HepG2 (cell line): ENCODE data around the gene MSS51. TPM values are rescaled to one million over a fixed set of nuclear protein-coding genes. Genes with fewer than 3 reads are reported as not detected.

Experiments used
- CSRNP1 ChIP-seq: sonication (generic); formaldehyde crosslinking; IDR thresholded peaks from 2 replicates; pipeline ENCODE4 v1.8.1; 2023; ENCODE audit warnings: mild to moderate bottlenecking, missing genetic modification reagents
- EP300 ChIP-seq, 3 experiments: sonication (generic) in 1 of 3; formaldehyde crosslinking in 1 of 3; IDR thresholded peaks; 2 replicates each; pipeline versions ENCODE4 v1.5.1 to v1.6.1; 2011 to 2020; ENCODE audit warnings: low read depth in 2 of 3, low read length in 2 of 3, borderline replicate concordance in 1 of 3, improper control_type of control experiment in 1 of 3, mild to moderate bottlenecking in 1 of 3, missing genetic modification reagents in 1 of 3, moderate library complexity in 1 of 3
- FLYWCH1 ChIP-seq: sonication (generic); formaldehyde crosslinking; IDR thresholded peaks from 2 replicates; pipeline ENCODE4 v1.8.1; 2023; ENCODE audit warnings: mild to moderate bottlenecking, missing genetic modification reagents
- HMG20A ChIP-seq: IDR thresholded peaks from 2 replicates; pipeline ENCODE4 v1.6.1; 2016; ENCODE audit warnings: borderline replicate concordance
- RAD21 ChIP-seq: fragments of 450-650 bp; formaldehyde crosslinking; IDR thresholded peaks from 2 replicates; pipeline ENCODE4 v1.5.0; 2020; ENCODE audit warnings: mild to moderate bottlenecking
- RFXANK ChIP-seq: IDR thresholded peaks from 2 replicates; pipeline ENCODE4 v1.6.1; 2016
- SRSF1 ChIP-seq: fragments of 200-400 bp; formaldehyde crosslinking; optimal IDR thresholded peaks from 2 replicates; pipeline ENCODE3; 2017; ENCODE audit warnings: mild to moderate bottlenecking, low read depth, low read length, moderate library complexity
- THAP11 ChIP-seq: IDR thresholded peaks from 2 replicates; pipeline ENCODE4 v1.6.1; 2016; ENCODE audit warnings: missing biosample characterization, missing genetic modification reagents
- ZBTB33 ChIP-seq: sonication (generic); formaldehyde crosslinking; IDR thresholded peaks from 2 replicates; pipeline ENCODE4 v1.4.0; 2020; ENCODE audit warnings: missing genetic modification reagents
- ZNF263 ChIP-seq: sonication (generic); formaldehyde crosslinking; IDR thresholded peaks from 2 replicates; pipeline ENCODE4 v1.4.0; 2020; ENCODE audit warnings: missing genetic modification reagents
- ZNF530 ChIP-seq: sonication (generic); formaldehyde crosslinking; IDR thresholded peaks from 2 replicates; pipeline ENCODE4 v1.5.0; 2020; ENCODE audit warnings: low read depth, mild to moderate bottlenecking, missing genetic modification reagents
- ZNF644 ChIP-seq: IDR thresholded peaks from 2 replicates; pipeline ENCODE4 v1.6.1; 2016; ENCODE audit warnings: low read depth
- ZSCAN20 ChIP-seq: sonication (generic); formaldehyde crosslinking; IDR thresholded peaks from 2 replicates; pipeline ENCODE4 v1.4.0; 2020; ENCODE audit warnings: missing genetic modification reagents, mild to moderate bottlenecking, borderline replicate concordance
- polyA plus RNA-seq, 8 experiments: library from polyadenylated mRNA; depleted of rRNA in 3 of 8; stranded (reverse) in 7 of 8; unstranded in 1 of 8; fragments of >200 nt; fragmentation: Illumina TruSeq in 4 of 8; extraction: Trizol in 4 of 8; gene quantifications; 2 replicates each; pipeline versions ENCODE4 v1.2.1 to v1.2.3, GENCODE V29; 2011 to 2016; ENCODE audit warnings: low read depth in 4 of 8, missing spikeins in 1 of 8, mixed read lengths in 1 of 8; ENCODE audit not compliant: insufficient read depth in 1 of 8
- total RNA-seq, 5 experiments: library from RNA; depleted of rRNA; stranded (reverse); fragments of >200 nt; fragmentation: Illumina TruSeq; extraction: Trizol; gene quantifications; 2 replicates each; pipeline ENCODE4 v1.2.3, GENCODE V29; 2016; ENCODE audit warnings: low read depth in 1 of 5
- TF ChIP-seq, protein P1 (sequence below): sonication (generic); formaldehyde crosslinking; conservative IDR thresholded peaks from 2 replicates; pipeline ENCODE4 v1.4.0; 2020; ENCODE audit warnings: missing genetic modification reagents
- TF ChIP-seq, protein P2 (sequence below): sonication (generic); formaldehyde crosslinking; IDR thresholded peaks from 2 replicates; pipeline ENCODE4 v1.8.1; 2023; ENCODE audit warnings: mild to moderate bottlenecking, missing genetic modification reagents
- TF ChIP-seq, protein P3 (sequence below): sonication (generic); formaldehyde crosslinking; IDR thresholded peaks from 2 replicates; pipeline ENCODE4 v1.9.0; 2022; ENCODE audit warnings: missing genetic modification reagents, mild to moderate bottlenecking, borderline replicate concordance

Gene MSS51
- total and polyA plus RNA-seq, 2 of the 13 experiments (the other 11 are each of a cell fraction or from before 2014, with no cell fraction given): 0.91 to 2.4 TPM

GRCh38 chr10:73413528-73414229, 19.7 kb downstream of the MSS51 start, which contains the start of gene ANXA7 (continued):
- TF ChIP-seq ZNF644 (no peak), EP300 (IDR thresholded peaks at IDR 0.05; ENCODE audit: low read depth in 2 of 2, low read length in 2 of 2) (no peak), EP300 (CRISPR knock-in tag; IDR thresholded peaks at IDR 0.05; ENCODE audit: borderline replicate concordance) (no peak; the same call in 1 of the 2 replicates), ZBTB33 (CRISPR knock-in tag) (no peak), RFXANK (CRISPR knock-in tag) (no peak), RAD21 (CRISPR knock-in tag) (no peak), ZSCAN20 (no peak), CSRNP1 (CRISPR knock-in tag) (no peak; the same call in 1 of the 2 replicates), HMG20A (CRISPR knock-in tag) (no peak), THAP11 (CRISPR knock-in tag) (peak; percentile 79), ZNF263 (CRISPR knock-in tag) (no peak), SRSF1 (peak; percentile 21), ZNF530 (no peak), FLYWCH1 (CRISPR knock-in tag) (no peak)
- TF ChIP-seq, protein P1, sequence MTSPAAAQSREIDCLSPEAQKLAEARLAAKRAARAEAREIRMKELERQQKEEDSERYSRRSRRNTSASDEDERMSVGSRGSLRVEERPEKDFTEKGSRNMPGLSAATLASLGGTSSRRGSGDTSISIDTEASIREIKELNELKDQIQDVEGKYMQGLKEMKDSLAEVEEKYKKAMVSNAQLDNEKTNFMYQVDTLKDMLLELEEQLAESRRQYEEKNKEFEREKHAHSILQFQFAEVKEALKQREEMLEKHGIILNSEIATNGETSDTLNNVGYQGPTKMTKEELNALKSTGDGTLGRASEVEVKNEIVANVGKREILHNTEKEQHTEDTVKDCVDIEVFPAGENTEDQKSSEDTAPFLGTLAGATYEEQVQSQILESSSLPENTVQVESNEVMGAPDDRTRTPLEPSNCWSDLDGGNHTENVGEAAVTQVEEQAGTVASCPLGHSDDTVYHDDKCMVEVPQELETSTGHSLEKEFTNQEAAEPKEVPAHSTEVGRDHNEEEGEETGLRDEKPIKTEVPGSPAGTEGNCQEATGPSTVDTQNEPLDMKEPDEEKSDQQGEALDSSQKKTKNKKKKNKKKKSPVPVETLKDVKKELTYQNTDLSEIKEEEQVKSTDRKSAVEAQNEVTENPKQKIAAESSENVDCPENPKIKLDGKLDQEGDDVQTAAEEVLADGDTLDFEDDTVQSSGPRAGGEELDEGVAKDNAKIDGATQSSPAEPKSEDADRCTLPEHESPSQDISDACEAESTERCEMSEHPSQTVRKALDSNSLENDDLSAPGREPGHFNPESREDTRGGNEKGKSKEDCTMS (CRISPR knock-in tag): no peak
- TF ChIP-seq, protein P2, sequence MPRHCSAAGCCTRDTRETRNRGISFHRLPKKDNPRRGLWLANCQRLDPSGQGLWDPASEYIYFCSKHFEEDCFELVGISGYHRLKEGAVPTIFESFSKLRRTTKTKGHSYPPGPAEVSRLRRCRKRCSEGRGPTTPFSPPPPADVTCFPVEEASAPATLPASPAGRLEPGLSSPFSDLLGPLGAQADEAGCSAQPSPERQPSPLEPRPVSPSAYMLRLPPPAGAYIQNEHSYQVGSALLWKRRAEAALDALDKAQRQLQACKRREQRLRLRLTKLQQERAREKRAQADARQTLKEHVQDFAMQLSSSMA: no peak
- TF ChIP-seq, protein P3, sequence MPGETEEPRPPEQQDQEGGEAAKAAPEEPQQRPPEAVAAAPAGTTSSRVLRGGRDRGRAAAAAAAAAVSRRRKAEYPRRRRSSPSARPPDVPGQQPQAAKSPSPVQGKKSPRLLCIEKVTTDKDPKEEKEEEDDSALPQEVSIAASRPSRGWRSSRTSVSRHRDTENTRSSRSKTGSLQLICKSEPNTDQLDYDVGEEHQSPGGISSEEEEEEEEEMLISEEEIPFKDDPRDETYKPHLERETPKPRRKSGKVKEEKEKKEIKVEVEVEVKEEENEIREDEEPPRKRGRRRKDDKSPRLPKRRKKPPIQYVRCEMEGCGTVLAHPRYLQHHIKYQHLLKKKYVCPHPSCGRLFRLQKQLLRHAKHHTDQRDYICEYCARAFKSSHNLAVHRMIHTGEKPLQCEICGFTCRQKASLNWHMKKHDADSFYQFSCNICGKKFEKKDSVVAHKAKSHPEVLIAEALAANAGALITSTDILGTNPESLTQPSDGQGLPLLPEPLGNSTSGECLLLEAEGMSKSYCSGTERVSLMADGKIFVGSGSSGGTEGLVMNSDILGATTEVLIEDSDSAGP (CRISPR knock-in tag): peak; percentile 91; the same call in 1 of the 2 replicates
